Tibial nerve (tissue), 4 donors: ENCODE results near the gene NEDD4L.

Experiments
- EP300 ChIP-seq, 2 donors: sonication (generic); formaldehyde crosslinking; IDR thresholded peaks; one replicate each; pipeline ENCODE4 v1.6.1; 2017; ENCODE audit warnings: antibody characterized with exemption in 2 of 2, mild to moderate bottlenecking in 1 of 2
- POLR2A ChIP-seq, 2 donors: fragments of 450-650 bp; IDR thresholded peaks; one replicate each; pipeline ENCODE4 v1.6.1; 2017; ENCODE audit warnings: antibody characterized with exemption in 2 of 2, mild to moderate bottlenecking in 2 of 2, moderate library complexity in 2 of 2
- TF ChIP-seq, protein P1 (sequence below), 5 experiments: fragments of 200-600 bp in 3 of 5; fragments of 450-650 bp in 2 of 5; sonication (generic) in 3 of 5; IDR thresholded peaks; one replicate each; pipeline ENCODE4 v1.5.1; 2016 to 2019; ENCODE audit warnings: antibody characterized with exemption in 5 of 5, mild to moderate bottlenecking in 3 of 5, moderate library complexity in 2 of 5

DNA sequence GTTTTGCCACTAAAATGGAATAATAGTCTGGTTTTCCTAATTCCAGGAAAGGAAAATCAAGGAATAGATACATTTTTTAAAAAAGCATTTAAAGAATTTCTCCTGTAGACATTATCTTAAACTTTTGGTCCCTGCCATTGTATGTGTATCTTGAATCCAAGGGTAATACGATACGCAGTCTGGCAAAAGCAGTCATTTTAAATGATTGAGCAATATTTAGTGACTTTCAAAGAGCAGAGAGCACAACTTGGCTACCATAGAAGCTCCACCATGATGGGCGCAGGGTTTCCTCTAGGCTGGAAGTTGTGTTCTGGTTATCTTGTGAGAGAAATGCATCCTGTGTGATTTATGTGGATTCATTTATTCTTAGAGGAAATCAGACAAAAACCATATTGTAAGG lies 92.9 kb downstream of the NEDD4L start:
- TF ChIP-seq, protein P1, sequence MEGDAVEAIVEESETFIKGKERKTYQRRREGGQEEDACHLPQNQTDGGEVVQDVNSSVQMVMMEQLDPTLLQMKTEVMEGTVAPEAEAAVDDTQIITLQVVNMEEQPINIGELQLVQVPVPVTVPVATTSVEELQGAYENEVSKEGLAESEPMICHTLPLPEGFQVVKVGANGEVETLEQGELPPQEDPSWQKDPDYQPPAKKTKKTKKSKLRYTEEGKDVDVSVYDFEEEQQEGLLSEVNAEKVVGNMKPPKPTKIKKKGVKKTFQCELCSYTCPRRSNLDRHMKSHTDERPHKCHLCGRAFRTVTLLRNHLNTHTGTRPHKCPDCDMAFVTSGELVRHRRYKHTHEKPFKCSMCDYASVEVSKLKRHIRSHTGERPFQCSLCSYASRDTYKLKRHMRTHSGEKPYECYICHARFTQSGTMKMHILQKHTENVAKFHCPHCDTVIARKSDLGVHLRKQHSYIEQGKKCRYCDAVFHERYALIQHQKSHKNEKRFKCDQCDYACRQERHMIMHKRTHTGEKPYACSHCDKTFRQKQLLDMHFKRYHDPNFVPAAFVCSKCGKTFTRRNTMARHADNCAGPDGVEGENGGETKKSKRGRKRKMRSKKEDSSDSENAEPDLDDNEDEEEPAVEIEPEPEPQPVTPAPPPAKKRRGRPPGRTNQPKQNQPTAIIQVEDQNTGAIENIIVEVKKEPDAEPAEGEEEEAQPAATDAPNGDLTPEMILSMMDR (IDR thresholded peaks at IDR 0.05), result no peak
- TF ChIP-seq POLR2A (IDR thresholded peaks at IDR 0.05) (no peak), EP300 (IDR thresholded peaks at IDR 0.05) (no peak)
